Measurements from ENCODE around the gene CFAP68. TPM values are rescaled to one million over a fixed set of nuclear protein-coding genes. Genes with fewer than 3 reads are reported as not detected.

CFAP68 gene
- total RNA-seq, 2 donors from 2014 or later, result 24.9 to 32.6 TPM

- peaks cover 44% of the 10 kb centered on the region for H3K27me3 Mint-ChIP-seq (ENCODE audit: low read depth)
- no peaks in the 10 kb centered on the region for H3K4me1 Mint-ChIP-seq (ENCODE audit: low read depth)
- no peaks in the 10 kb centered on the region for H3K36me3 Mint-ChIP-seq (ENCODE audit: insufficient read depth in 2 of 2)
- no peak for ATAC-seq (replicated peaks in 1 of 2)
- no peak for DNase-seq
- no peak overlapping the region for H3K27ac Mint-ChIP-seq
- H3K4me3 Mint-ChIP-seq, result no peak overlapping the region
- H3K9me3 Mint-ChIP-seq, result no peaks in the 10 kb centered on the region
These were observed 34.7 kb downstream of the CFAP68 start for GRCh38 chr11:111913997-111914396.

GRCh38 chr11:111916768-111917167 is 37.4 kb downstream of the CFAP68 start:
- DNase-seq, result no peak
- peaks cover 28% of the 10 kb centered on the region for H3K27me3 Mint-ChIP-seq (ENCODE audit: low read depth)
- H3K36me3 Mint-ChIP-seq (ENCODE audit: insufficient read depth in 2 of 2), result no peaks in the 10 kb centered on the region
- no peak for ATAC-seq (replicated peaks in 1 of 2)
- H3K27ac Mint-ChIP-seq, result no peak overlapping the region
- H3K4me3 Mint-ChIP-seq, result no peak overlapping the region
- no peaks in the 10 kb centered on the region for H3K9me3 Mint-ChIP-seq
- no peaks in the 10 kb centered on the region for H3K4me1 Mint-ChIP-seq (ENCODE audit: low read depth)

DNA sequence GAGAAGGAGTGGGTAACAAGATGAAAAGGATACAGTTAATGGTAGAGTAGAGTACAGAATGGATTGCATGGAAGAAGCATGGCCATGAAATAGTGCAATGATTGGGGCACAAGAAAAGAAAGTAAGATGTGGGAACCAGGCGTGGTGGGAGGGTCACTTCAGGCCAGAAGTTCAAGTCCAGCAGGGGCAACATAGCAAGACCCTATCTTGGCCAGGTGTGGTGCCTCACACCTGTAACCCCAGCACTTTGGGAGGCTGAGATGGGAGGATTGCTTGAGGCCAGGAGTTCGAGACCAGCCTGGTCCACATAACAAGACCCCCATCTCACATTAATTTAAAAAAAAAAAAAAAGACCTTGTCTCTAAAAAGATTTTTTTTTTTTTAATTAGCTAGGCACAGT is 38.0 kb downstream of the CFAP68 start:
- Mint-ChIP-seq H3K27me3 (ENCODE audit: low read depth) (peaks cover 27% of the 10 kb centered on the region), H3K36me3 (ENCODE audit: insufficient read depth in 2 of 2) (no peaks in the 10 kb centered on the region), H3K4me3 (no peak overlapping the region), H3K27ac (no peak overlapping the region), H3K9me3 (no peaks in the 10 kb centered on the region), H3K4me1 (ENCODE audit: low read depth) (no peaks in the 10 kb centered on the region)
- no peak for DNase-seq
- ATAC-seq (replicated peaks in 1 of 2), result no peak

- no peak overlapping the region for H3K4me3 Mint-ChIP-seq
- no peaks in the 10 kb centered on the region for H3K36me3 Mint-ChIP-seq (ENCODE audit: insufficient read depth in 2 of 2)
- H3K27ac Mint-ChIP-seq, result no peak overlapping the region
- peaks cover 27% of the 10 kb centered on the region for H3K27me3 Mint-ChIP-seq (ENCODE audit: low read depth)
- H3K4me1 Mint-ChIP-seq (ENCODE audit: low read depth), result no peaks in the 10 kb centered on the region
- H3K9me3 Mint-ChIP-seq, result no peaks in the 10 kb centered on the region
- DNase-seq, result no peak
- no peak for ATAC-seq (replicated peaks in 1 of 2)
These were observed 38.4 kb downstream of the CFAP68 start for GRCh38 chr11:111917788-111918187.

- ATAC-seq (replicated peaks in 1 of 2) (no peak), DNase-seq (no peak)
- Mint-ChIP-seq H3K4me3 (no peak within 1 kb of the TSS), H3K27ac (no peak within 1 kb of the TSS), H3K27me3 (ENCODE audit: low read depth) (peaks cover 27% of the 10 kb centered on the region), H3K9me3 (no peaks in the 10 kb centered on the region), H3K4me1 (ENCODE audit: low read depth) (no peaks in the 10 kb centered on the region), H3K36me3 (ENCODE audit: insufficient read depth in 2 of 2) (no peaks in the 10 kb centered on the region)
These were observed 39.3 kb downstream of the CFAP68 start, which contains the start of gene C11orf52 for GRCh38 chr11:111918390-111919256. TSS of gene C11orf52 (plus strand) at chr11:111918913. CDS start at chr11:111918973, 60 bp downstream.

GRCh38 chr11:111920908-111921307 is 41.6 kb downstream of the CFAP68 start:
- no peak for DNase-seq

DNA sequence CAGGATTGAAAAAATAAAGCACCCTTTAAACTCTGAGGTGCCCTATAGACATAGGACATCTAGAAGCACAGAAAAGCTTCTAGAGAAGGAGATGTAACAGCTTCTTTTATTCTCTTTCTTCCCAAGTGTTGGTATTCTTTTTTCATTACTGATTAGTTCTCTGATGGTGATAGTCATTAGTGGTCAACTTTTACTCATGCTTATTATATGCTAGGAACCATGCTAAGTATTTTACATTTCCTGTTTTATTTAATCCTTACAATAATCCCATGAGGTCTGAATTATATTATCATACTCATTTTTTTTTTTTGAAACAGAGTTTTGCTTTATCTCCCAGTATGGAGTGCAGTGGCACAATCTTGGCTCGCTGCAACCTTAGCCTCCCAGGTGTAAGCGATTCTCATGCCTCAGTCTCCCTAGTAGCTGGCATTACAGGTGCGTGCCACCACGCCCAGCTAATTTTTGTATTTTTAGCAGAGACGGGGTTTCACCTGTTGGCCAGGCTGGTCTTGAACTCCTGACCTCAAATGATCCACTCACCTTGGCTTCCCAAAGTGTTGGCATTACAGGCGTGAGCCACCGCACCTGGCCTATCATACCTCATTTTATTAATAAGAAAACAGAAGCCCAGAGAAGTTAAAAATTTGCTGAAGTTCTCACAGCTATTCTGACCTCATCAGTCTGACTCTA is 42.3 kb downstream of the CFAP68 start:
- ATAC-seq (replicated peaks in 1 of 2), result no peak
- Mint-ChIP-seq H3K4me1 (ENCODE audit: low read depth) (peaks cover 5% of the 10 kb centered on the region), H3K27ac (no peak overlapping the region), H3K27me3 (ENCODE audit: low read depth) (peaks cover 13% of the 10 kb centered on the region), H3K4me3 (no peak overlapping the region), H3K36me3 (ENCODE audit: insufficient read depth in 2 of 2) (no peaks in the 10 kb centered on the region), H3K9me3 (no peaks in the 10 kb centered on the region)
- DNase-seq, result no peak

More at GRCh38 chr11:111920908-111921307, 41.6 kb downstream of the CFAP68 start:
- Mint-ChIP-seq H3K36me3 (ENCODE audit: insufficient read depth in 2 of 2) (no peaks in the 10 kb centered on the region), H3K4me3 (no peak overlapping the region), H3K9me3 (no peaks in the 10 kb centered on the region), H3K4me1 (ENCODE audit: low read depth) (peaks cover 4% of the 10 kb centered on the region), H3K27me3 (ENCODE audit: low read depth) (peaks cover 21% of the 10 kb centered on the region), H3K27ac (no peak overlapping the region)
- ATAC-seq (replicated peaks in 1 of 2), result no peak

DNA sequence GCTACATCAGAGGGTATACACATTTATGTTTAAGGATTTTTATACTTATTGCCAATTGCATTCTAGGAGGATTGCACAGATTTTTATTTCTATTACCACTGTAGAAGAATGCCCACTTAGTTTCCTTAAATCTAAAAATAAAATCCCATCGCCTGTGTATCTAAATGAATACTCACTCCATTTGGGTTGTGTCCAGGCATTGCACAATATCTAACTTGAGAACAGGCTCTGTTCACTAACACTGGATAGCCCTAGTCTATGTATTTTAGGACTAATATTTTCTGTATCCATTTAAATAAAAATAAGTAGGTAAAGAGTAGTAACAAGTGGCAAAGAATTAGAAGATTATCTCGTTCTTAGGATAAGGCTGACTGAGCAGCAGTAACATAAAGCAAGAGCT is 43.5 kb downstream of the CFAP68 start:
- Mint-ChIP-seq H3K36me3 (ENCODE audit: insufficient read depth in 2 of 2) (no peaks in the 10 kb centered on the region), H3K27me3 (ENCODE audit: low read depth) (peaks cover 6% of the 10 kb centered on the region), H3K27ac (no peak overlapping the region), H3K4me1 (ENCODE audit: low read depth) (peaks cover 13% of the 10 kb centered on the region), H3K9me3 (no peaks in the 10 kb centered on the region), H3K4me3 (no peak overlapping the region)
- ATAC-seq (replicated peaks in 1 of 2) (no peak), DNase-seq (no peak)

DNA sequence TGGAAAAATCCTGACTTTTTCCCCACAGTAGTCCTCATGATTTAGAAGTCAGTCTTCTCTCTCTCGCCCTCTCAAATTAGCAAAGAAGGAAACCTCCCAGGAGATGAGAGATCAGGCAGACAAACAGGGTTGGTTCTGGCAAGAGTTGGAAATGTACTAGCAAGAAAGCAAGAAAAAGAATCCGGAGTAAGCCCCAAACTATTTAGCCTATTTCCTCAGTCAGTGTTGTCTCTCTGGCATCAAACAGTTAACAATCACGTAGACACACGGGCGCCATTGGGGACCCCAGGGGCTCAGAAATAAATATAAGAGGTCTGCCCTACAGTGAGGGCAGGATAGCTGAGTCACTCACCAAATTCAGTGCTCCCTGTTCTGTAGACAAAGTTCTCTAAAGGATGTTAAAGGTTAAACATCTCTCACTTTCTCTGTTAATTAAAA is 44.0 kb downstream of the CFAP68 start:
- H3K27me3 Mint-ChIP-seq (ENCODE audit: low read depth), result peaks cover 6% of the 10 kb centered on the region
- H3K27ac Mint-ChIP-seq, result no peak overlapping the region
- peaks cover 13% of the 10 kb centered on the region for H3K4me1 Mint-ChIP-seq (ENCODE audit: low read depth)
- H3K36me3 Mint-ChIP-seq (ENCODE audit: insufficient read depth in 2 of 2), result no peaks in the 10 kb centered on the region
- ATAC-seq (replicated peaks in 1 of 2) (no peak), DNase-seq (no peak)
- H3K9me3 Mint-ChIP-seq, result no peaks in the 10 kb centered on the region
- no peak overlapping the region for H3K4me3 Mint-ChIP-seq

DNA sequence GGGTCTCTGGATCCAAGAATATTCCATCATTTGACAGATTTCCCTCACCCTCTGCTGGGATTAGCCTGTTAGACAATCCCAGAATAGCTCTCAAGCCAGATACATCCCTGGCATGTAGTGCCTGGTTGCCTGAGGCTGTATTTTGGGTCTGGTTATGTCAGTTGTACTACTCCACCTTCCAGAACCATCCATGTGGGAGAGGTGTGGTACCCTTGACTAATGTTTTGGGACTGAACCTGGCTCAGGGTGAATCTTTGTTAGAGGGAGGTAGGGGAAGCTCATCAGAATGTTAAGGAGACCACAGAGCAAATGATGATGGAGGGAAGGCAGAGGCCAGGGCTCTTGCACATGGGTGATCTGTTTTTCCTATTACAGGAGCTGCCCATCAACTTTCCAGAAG is 44.6 kb downstream of the CFAP68 start:
- Mint-ChIP-seq H3K4me3 (no peak overlapping the region), H3K4me1 (ENCODE audit: low read depth) (peaks cover 13% of the 10 kb centered on the region), H3K27me3 (ENCODE audit: low read depth) (peaks cover 6% of the 10 kb centered on the region), H3K27ac (no peak overlapping the region), H3K36me3 (ENCODE audit: insufficient read depth in 2 of 2) (no peaks in the 10 kb centered on the region), H3K9me3 (no peaks in the 10 kb centered on the region)
- ATAC-seq (replicated peaks in 1 of 2), result no peak
- no peak for DNase-seq

- DNase-seq (no peak), ATAC-seq (replicated peaks in 1 of 2) (no peak)
- Mint-ChIP-seq H3K36me3 (ENCODE audit: insufficient read depth in 2 of 2) (no peaks in the 10 kb centered on the region), H3K27me3 (ENCODE audit: low read depth) (peaks cover 6% of the 10 kb centered on the region), H3K4me3 (peak overlapping the region; percentile 91), H3K27ac (no peak overlapping the region), H3K4me1 (ENCODE audit: low read depth) (peaks cover 13% of the 10 kb centered on the region), H3K9me3 (no peaks in the 10 kb centered on the region)
These were observed 46.6 kb downstream of the CFAP68 start for GRCh38 chr11:111925953-111926352.

GRCh38 chr11:111926505-111927391 is 47.4 kb downstream of the CFAP68 start:
- Mint-ChIP-seq H3K4me3 (peak overlapping the region; percentile 91), H3K27ac (peak overlapping the region; percentile 75), H3K9me3 (no peaks in the 10 kb centered on the region), H3K27me3 (ENCODE audit: low read depth) (peaks cover 3% of the 10 kb centered on the region), H3K4me1 (ENCODE audit: low read depth) (peaks cover 13% of the 10 kb centered on the region), H3K36me3 (ENCODE audit: insufficient read depth in 2 of 2) (no peaks in the 10 kb centered on the region)
- DNase-seq (peak; percentile 96 to 98), ATAC-seq (replicated peaks in 1 of 2) (peak; percentile 93)

GRCh38 chr11:111930472-111930871 is 51.1 kb downstream of the CFAP68 start:
- no peak for ATAC-seq (replicated peaks in 1 of 2)
- Mint-ChIP-seq H3K4me3 (no peak overlapping the region), H3K4me1 (ENCODE audit: low read depth) (peaks cover 42% of the 10 kb centered on the region), H3K27me3 (ENCODE audit: low read depth) (no peaks in the 10 kb centered on the region), H3K27ac (no peak overlapping the region), H3K36me3 (ENCODE audit: insufficient read depth in 2 of 2) (no peaks in the 10 kb centered on the region), H3K9me3 (no peaks in the 10 kb centered on the region)
- DNase-seq, result no peak

Data from activated T-cell treated with anti-CD3 and anti-CD28 coated beads, Interleukin-2, amount 50 U/mL, for 72 hours (primary cell).